DND-41 (cell line): ENCODE measurements around the gene ATP2B3.

Source experiments
- EZH2 ChIP-seq: IDR thresholded peaks from 3 replicates; pipeline ENCODE4 v1.6.1; 2012; ENCODE audit warnings: borderline replicate concordance, low read depth, mild to moderate bottlenecking, moderate library complexity, low read length, inconsistent platforms; ENCODE audit not compliant: severe bottlenecking
- TF ChIP-seq, protein P1 (sequence below): IDR thresholded peaks from 2 replicates; pipeline ENCODE4 v1.5.1; 2012; ENCODE audit warnings: borderline replicate concordance, low read length, moderate library complexity, mild to moderate bottlenecking; ENCODE audit not compliant: poor library complexity, severe bottlenecking; ENCODE audit errors: extremely low read depth

DNA sequence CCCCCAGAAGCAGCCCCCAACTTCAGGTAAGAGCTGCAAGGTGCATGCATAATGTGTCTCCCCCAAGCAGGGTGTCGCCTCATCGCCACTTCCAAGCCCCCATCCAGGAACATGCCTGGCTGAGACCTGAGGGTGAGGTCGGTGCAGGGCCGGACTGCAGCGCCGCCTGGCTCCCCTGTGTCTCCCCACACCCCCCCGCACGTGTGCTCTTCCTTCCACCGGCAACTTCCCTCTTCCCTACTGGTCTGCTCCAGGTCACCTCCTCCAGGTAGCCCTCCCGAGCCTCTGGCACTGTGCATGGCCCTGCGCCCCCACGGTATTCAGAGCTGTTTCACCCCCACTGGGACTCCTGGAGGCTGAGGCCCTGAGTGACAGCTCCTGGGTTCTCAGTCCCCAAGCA lies 24.9 kb upstream of the ATP2B3 start:
- TF ChIP-seq, protein P1, sequence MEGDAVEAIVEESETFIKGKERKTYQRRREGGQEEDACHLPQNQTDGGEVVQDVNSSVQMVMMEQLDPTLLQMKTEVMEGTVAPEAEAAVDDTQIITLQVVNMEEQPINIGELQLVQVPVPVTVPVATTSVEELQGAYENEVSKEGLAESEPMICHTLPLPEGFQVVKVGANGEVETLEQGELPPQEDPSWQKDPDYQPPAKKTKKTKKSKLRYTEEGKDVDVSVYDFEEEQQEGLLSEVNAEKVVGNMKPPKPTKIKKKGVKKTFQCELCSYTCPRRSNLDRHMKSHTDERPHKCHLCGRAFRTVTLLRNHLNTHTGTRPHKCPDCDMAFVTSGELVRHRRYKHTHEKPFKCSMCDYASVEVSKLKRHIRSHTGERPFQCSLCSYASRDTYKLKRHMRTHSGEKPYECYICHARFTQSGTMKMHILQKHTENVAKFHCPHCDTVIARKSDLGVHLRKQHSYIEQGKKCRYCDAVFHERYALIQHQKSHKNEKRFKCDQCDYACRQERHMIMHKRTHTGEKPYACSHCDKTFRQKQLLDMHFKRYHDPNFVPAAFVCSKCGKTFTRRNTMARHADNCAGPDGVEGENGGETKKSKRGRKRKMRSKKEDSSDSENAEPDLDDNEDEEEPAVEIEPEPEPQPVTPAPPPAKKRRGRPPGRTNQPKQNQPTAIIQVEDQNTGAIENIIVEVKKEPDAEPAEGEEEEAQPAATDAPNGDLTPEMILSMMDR, result no peak
- TF ChIP-seq EZH2, result no peak
